ENCODE data around the gene ZNF827.

ZNF827 gene

GRCh38 chr4:145824463-145824862 is 114.2 kb downstream of the ZNF827 start:
- DNase-seq = no peak

GRCh38 chr4:145823743-145824142 is 114.9 kb downstream of the ZNF827 start:
- no peak for DNase-seq

- no peak for DNase-seq
Observed at GRCh38 chr4:145822581-145822980, 116.0 kb downstream of the ZNF827 start.

- DNase-seq = no peak
Observed at GRCh38 chr4:145822181-145822580, 116.4 kb downstream of the ZNF827 start.

- no peak for DNase-seq
Observed at GRCh38 chr4:145821766-145822165, 116.9 kb downstream of the ZNF827 start.

- no peak for DNase-seq
Observed at GRCh38 chr4:145820407-145820806, 118.2 kb downstream of the ZNF827 start.

- no peak for DNase-seq
Observed at GRCh38 chr4:145819853-145820181, 118.8 kb downstream of the ZNF827 start.

- no peak for DNase-seq
Observed at GRCh38 chr4:145819101-145819852, 119.3 kb downstream of the ZNF827 start.

- no peak for DNase-seq
Observed at GRCh38 chr4:145818011-145818410, 120.6 kb downstream of the ZNF827 start.

GRCh38 chr4:145816091-145816490 is 122.5 kb downstream of the ZNF827 start:
- DNase-seq = no peak

GRCh38 chr4:145815626-145816025 is 123.0 kb downstream of the ZNF827 start:
- no peak for DNase-seq

- DNase-seq = no peak
Observed at GRCh38 chr4:145815027-145815612, 123.5 kb downstream of the ZNF827 start.

- no peak for DNase-seq
Observed at GRCh38 chr4:145814246-145814645, 124.4 kb downstream of the ZNF827 start.

GRCh38 chr4:145812919-145813318 is 125.7 kb downstream of the ZNF827 start:
- DNase-seq = no peak

- DNase-seq = no peak
Observed at GRCh38 chr4:145808848-145809512, 129.6 kb downstream of the ZNF827 start.

- DNase-seq = peak; percentile 5
Observed at GRCh38 chr4:145808021-145808650, 130.5 kb downstream of the ZNF827 start.

- no peak for DNase-seq
Observed at GRCh38 chr4:145805490-145805889, 133.1 kb downstream of the ZNF827 start.

- no peak for DNase-seq
Observed at GRCh38 chr4:145804116-145804515, 134.5 kb downstream of the ZNF827 start.

- DNase-seq = no peak
Observed at GRCh38 chr4:145799223-145799622, 139.4 kb downstream of the ZNF827 start.

- no peak for DNase-seq
Observed at GRCh38 chr4:145797278-145797677, 141.3 kb downstream of the ZNF827 start.

GRCh38 chr4:145796346-145796745 is 142.3 kb downstream of the ZNF827 start:
- no peak for DNase-seq

GRCh38 chr4:145795521-145795920 is 143.1 kb downstream of the ZNF827 start:
- DNase-seq = no peak

GRCh38 chr4:145792429-145792828 is 146.2 kb downstream of the ZNF827 start:
- DNase-seq = no peak

GRCh38 chr4:145791988-145792387 is 146.6 kb downstream of the ZNF827 start:
- no peak for DNase-seq

Measured in activated T-cell treated with anti-CD3 and anti-CD28 coated beads for 4 hours (primary cell).